Activated CD8-positive, alpha-beta T cell treated with anti-CD3 and anti-CD28 coated beads for 36 hours (primary cell): ENCODE results near the gene NPC2. TPM values are rescaled to one million over a fixed set of nuclear protein-coding genes. Genes with fewer than 3 reads are reported as not detected.

Experiments used
- ATAC-seq: fragments of 200-7000 bp; cut with Tn5 transposase; one replicate; pipeline ENCODE4 v1.10.0; 2021; ENCODE audit warnings: mild to moderate bottlenecking, moderate library complexity
- CTCF ChIA-PET: fragments of 350-600 bp; sonication (Branson Sonifier 250); formaldehyde crosslinking; loops from one replicate; lab custom pipeline; 2021; ENCODE audit warnings: antibody characterized with exemption; lab: Charles Lee
- POLR2A ChIA-PET: fragments of 350-600 bp; sonication (Branson Sonifier 250); formaldehyde crosslinking; loops from one replicate; lab custom pipeline; 2021; ENCODE audit warnings: antibody characterized with exemption; lab: Charles Lee
- DNase-seq: peaks from one replicate; pipeline ENCODE4 v3.0.0-alpha.2; 2020
- H3K27ac Mint-ChIP-seq: one replicate; pipeline ENCODE4 v1.8.0; 2021; ENCODE audit warnings: mild to moderate bottlenecking, mixed read lengths
- H3K27me3 Mint-ChIP-seq: one replicate; pipeline ENCODE4 v1.8.0; 2021; ENCODE audit warnings: mixed read lengths
- H3K36me3 Mint-ChIP-seq: one replicate; pipeline ENCODE4 v1.8.0; 2021; ENCODE audit warnings: low read depth, mixed read lengths
- H3K4me1 Mint-ChIP-seq: one replicate; pipeline ENCODE4 v1.8.0; 2021; ENCODE audit warnings: low read depth, mixed read lengths
- H3K4me3 Mint-ChIP-seq: one replicate; pipeline ENCODE4 v1.8.0; 2021; ENCODE audit warnings: mild to moderate bottlenecking, moderate library complexity, mixed read lengths
- H3K9me3 Mint-ChIP-seq: one replicate; pipeline ENCODE4 v1.8.0; 2021; ENCODE audit warnings: mixed read lengths
- CTCF ChIP-seq: fragments of 200-600 bp; IDR thresholded peaks from one replicate; pipeline ENCODE4 v1.8.0; 2022; ENCODE audit warnings: antibody characterized with exemption, mild to moderate bottlenecking
- intact Hi-C: fragments of 100-400 bp; cut with micrococcal nuclease; formaldehyde crosslinking; loops from one replicate; pipeline ENCODE4 v1.10.0; 2022
- total RNA-seq, 2 experiments: library from RNA; stranded (reverse); gene quantifications; one replicate each; pipeline ENCODE4 v1.2.3, GENCODE V29; 2021

NPC2 gene
- 10 to 100 TPM; 19.1 to 21.0 TPM for total RNA-seq

GRCh38 chr14:74492776-74493342 is at the start of gene NPC2:
Gene NPC2, minus strand, starts transcription at chr14:74493305. Its CDS starts 31 bp downstream, at chr14:74493274.
- no peak within 1 kb of the TSS for H3K4me3 Mint-ChIP-seq
- intact Hi-C loops = loop anchor here (2.0 kb wide), 1 partner anchor 130 kb away; no protein-coding TSS in a partner anchor
- H3K27me3 Mint-ChIP-seq = no peaks in the 10 kb centered on the region
- H3K4me1 Mint-ChIP-seq = peaks cover 24% of the 10 kb centered on the region
- no peak for TF ChIP-seq CTCF
- POLR2A ChIA-PET = interaction anchor here (1.0 kb wide), 1 partner anchor 458 kb away, joined by 3 read pairs; no protein-coding TSS in a partner anchor
- DNase-seq = no peak
- H3K36me3 Mint-ChIP-seq = peaks cover 6% of the 10 kb centered on the region
- peak within 1 kb of the TSS; percentile 89 for H3K27ac Mint-ChIP-seq
- H3K9me3 Mint-ChIP-seq = no peaks in the 10 kb centered on the region
- no peak for ATAC-seq
- CTCF ChIA-PET = interaction anchor here (1.0 to 1.5 kb wide), 2 partner anchors 45 to 116 kb away, joined by 3 to 5 read pairs; no protein-coding TSS in a partner anchor

GRCh38 chr14:74542056-74542685 is 49.1 kb upstream of the NPC2 start:
- ChIA-PET POLR2A (no interaction called here), CTCF (interaction anchor here (1.6 kb wide), 1 partner anchor 70 kb away, joined by 3 read pairs; the partner anchor contains the start of gene LTBP2)
- Mint-ChIP-seq H3K27me3 (no peaks in the 10 kb centered on the region), H3K4me3 (no peak overlapping the region), H3K9me3 (no peaks in the 10 kb centered on the region), H3K27ac (no peak overlapping the region), H3K4me1 (no peaks in the 10 kb centered on the region), H3K36me3 (no peaks in the 10 kb centered on the region)
- DNase-seq (no peak), ATAC-seq (no peak)
- intact Hi-C loops = no loop called here
- TF ChIP-seq CTCF = no peak

GRCh38 chr14:74541225-74541624 is 48.1 kb upstream of the NPC2 start:
- H3K36me3 Mint-ChIP-seq = no peaks in the 10 kb centered on the region
- DNase-seq = no peak
- ChIA-PET POLR2A (interaction anchor here (0.6 kb wide), 1 partner anchor 113 kb away, joined by 3 read pairs; no protein-coding TSS in a partner anchor), CTCF (interaction anchor here (1.6 kb wide), 1 partner anchor 71 kb away, joined by 3 read pairs; the partner anchor contains the start of gene LTBP2)
- no peak for TF ChIP-seq CTCF
- H3K4me1 Mint-ChIP-seq = no peaks in the 10 kb centered on the region
- no peak overlapping the region for H3K27ac Mint-ChIP-seq
- H3K27me3 Mint-ChIP-seq = no peaks in the 10 kb centered on the region
- intact Hi-C loops = no loop called here
- no peaks in the 10 kb centered on the region for H3K9me3 Mint-ChIP-seq
- no peak for ATAC-seq
- H3K4me3 Mint-ChIP-seq = no peak overlapping the region

- TF ChIP-seq CTCF = no peak
- ChIA-PET POLR2A (interaction anchor here (0.6 kb wide), 1 partner anchor 262 kb away, joined by 3 read pairs; no protein-coding TSS in a partner anchor), CTCF (no interaction called here)
- no peaks in the 10 kb centered on the region for H3K27me3 Mint-ChIP-seq
- H3K9me3 Mint-ChIP-seq = no peaks in the 10 kb centered on the region
- H3K4me3 Mint-ChIP-seq = no peak overlapping the region
- no peak overlapping the region for H3K27ac Mint-ChIP-seq
- no peaks in the 10 kb centered on the region for H3K36me3 Mint-ChIP-seq
- ATAC-seq = no peak
- no peaks in the 10 kb centered on the region for H3K4me1 Mint-ChIP-seq
- intact Hi-C loops = no loop called here
- no peak for DNase-seq
Measured at GRCh38 chr14:74539503-74539902, 46.4 kb upstream of the NPC2 start.
